ENCODE measurements around the gene ADRB1. TPM values are rescaled to one million over a fixed set of nuclear protein-coding genes. Genes with fewer than 3 reads are reported as not detected.

Gene ADRB1
- polyA plus RNA-seq, 1 of the 3 experiments (the other 2 are of a cell fraction) = not detected

DNA sequence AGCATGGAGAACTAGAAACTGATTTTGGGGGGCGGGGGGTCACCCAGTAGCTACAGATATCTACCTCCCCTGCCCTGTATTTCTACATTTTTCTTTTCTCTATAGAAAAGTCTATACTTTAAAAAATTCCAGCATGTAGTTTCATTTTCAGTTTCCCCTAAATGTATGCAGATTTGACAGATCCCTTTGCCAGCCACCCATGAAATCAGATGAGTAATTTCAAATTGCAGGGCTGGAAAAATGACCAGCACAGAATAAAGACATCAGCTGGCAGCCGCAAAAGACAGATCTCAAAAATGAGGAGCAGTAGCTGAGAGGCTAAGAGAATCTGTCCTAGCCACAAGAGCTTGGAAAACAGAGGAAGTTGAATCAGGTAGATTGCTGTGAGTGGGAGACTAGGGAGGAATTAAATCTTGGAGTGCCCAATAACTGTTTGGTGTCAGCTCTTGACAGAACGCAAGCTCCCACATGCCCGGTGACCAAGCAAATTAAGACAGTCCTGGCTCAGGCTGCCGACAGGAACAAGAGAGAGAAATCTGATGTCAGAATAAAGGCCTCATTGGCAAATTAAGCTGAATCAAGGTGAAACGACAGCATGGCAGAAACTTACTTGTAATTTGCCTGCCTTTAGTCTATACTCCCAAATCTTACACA, 24.5 kb downstream of the ADRB1 start:
- Histone ChIP-seq H2AFZ (ENCODE audit: low read depth) (no peak overlapping the region), H3K4me2 (0 out of 2 replicates have a peak overlapping the region, but pooled peaks have one; percentile 21), H3K9me2 (no peaks in the 10 kb centered on the region), H3K4me1 (ENCODE audit: control insufficient read depth in 1 of 2, insufficient read depth in 2 of 2, low read depth in 1 of 2, low read length in 1 of 2) (peaks cover 0 to 7% of the 10 kb centered on the region in 2 experiments; a peak in 1 of 4 replicates), H3K79me2 (ENCODE audit: insufficient read depth) (no peaks in the 10 kb centered on the region), H3K4me3 (ENCODE audit: low read depth in 2 of 2, low read length in 1 of 2) (no peak overlapping the region), H3K36me3 (replicated peaks in 1 of 2; ENCODE audit: control insufficient read depth in 1 of 2, insufficient read depth in 2 of 2, low read length in 1 of 2) (no peaks in the 10 kb centered on the region), H3K9me3 (no peaks in the 10 kb centered on the region), H3F3A (replicated peaks; ENCODE audit: insufficient read depth) (no peaks in the 10 kb centered on the region), H4K20me1 (ENCODE audit: insufficient read depth) (no peaks in the 10 kb centered on the region), H3K27ac (ENCODE audit: low read depth in 2 of 2, low read length in 1 of 2) (no peak overlapping the region), H3K9ac (no peak overlapping the region), H3K27me3 (ENCODE audit: insufficient read depth) (no peaks in the 10 kb centered on the region; the same call in 1 of the 2 replicates)
- POLR2A ChIA-PET = no interaction called here
- no peak for DNase-seq
- 67% methylated on average over 6 of the region's 6 CpGs for WGBS (ENCODE audit: low lambda C conversion rate)
- CTCF ChIA-PET = interaction anchor here (0.8 to 1.2 kb wide), 4 partner anchors 13 to 270 kb away, joined by 3 to 4 read pairs (median 3); no protein-coding TSS in a partner anchor
- TF ChIP-seq, protein P1, sequence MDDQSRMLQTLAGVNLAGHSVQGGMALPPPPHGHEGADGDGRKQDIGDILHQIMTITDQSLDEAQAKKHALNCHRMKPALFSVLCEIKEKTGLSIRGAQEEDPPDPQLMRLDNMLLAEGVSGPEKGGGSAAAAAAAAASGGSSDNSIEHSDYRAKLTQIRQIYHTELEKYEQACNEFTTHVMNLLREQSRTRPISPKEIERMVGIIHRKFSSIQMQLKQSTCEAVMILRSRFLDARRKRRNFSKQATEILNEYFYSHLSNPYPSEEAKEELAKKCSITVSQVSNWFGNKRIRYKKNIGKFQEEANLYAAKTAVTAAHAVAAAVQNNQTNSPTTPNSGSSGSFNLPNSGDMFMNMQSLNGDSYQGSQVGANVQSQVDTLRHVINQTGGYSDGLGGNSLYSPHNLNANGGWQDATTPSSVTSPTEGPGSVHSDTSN (IDR thresholded peaks at IDR 0.05) = no peak
- TF ChIP-seq IRF3 (IDR thresholded peaks at IDR 0.05; ENCODE audit: low read depth, low read length) (no peak), EP300 (IDR thresholded peaks at IDR 0.05; ENCODE audit: borderline replicate concordance in 1 of 2, low read depth in 1 of 2, low read length in 1 of 2) (no peak), MXI1 (IDR thresholded peaks at IDR 0.05; ENCODE audit: low read depth, low read length) (0 out of 2 replicates have a peak, but pooled peaks have one; percentile 34), FOSL2 (IDR thresholded peaks at IDR 0.05; ENCODE audit: borderline replicate concordance, low read depth) (no peak)

GRCh38 chr10:114070710-114071109, 27.0 kb downstream of the ADRB1 start:
- no peak overlapping the region for H3K4me3 ChIP-seq (ENCODE audit: low read depth in 2 of 2, low read length in 1 of 2)
- no peak overlapping the region for H3K4me2 ChIP-seq
- CTCF ChIA-PET = no interaction called here
- H3K9me2 ChIP-seq = no peaks in the 10 kb centered on the region
- peaks cover 0 to 7% of the 10 kb centered on the region in 2 experiments; a peak in 1 of 4 replicates for H3K4me1 ChIP-seq (ENCODE audit: control insufficient read depth in 1 of 2, insufficient read depth in 2 of 2, low read depth in 1 of 2, low read length in 1 of 2)
- TF ChIP-seq RAD21 (IDR thresholded peaks at IDR 0.05; ENCODE audit: low read length) = no peak
- no peak for TF ChIP-seq POLR2AphosphoS5 (IDR thresholded peaks at IDR 0.05; ENCODE audit: low read depth, low read length)
- TF ChIP-seq FOXM1 (IDR thresholded peaks at IDR 0.05; ENCODE audit: low read depth) = no peak
- TF ChIP-seq ELF1 (IDR thresholded peaks at IDR 0.05) = no peak
- TF ChIP-seq NRF1 (IDR thresholded peaks at IDR 0.05; ENCODE audit: low read depth, low read length) = no peak
- no peak for TF ChIP-seq YY1 (IDR thresholded peaks at IDR 0.05; ENCODE audit: low read depth)
- H3F3A ChIP-seq (replicated peaks; ENCODE audit: insufficient read depth) = no peaks in the 10 kb centered on the region
- H4K20me1 ChIP-seq (ENCODE audit: insufficient read depth) = no peaks in the 10 kb centered on the region
- DNase-seq = no peak
- H2AFZ ChIP-seq (ENCODE audit: low read depth) = no peak overlapping the region
- no peaks in the 10 kb centered on the region for H3K36me3 ChIP-seq (replicated peaks in 1 of 2; ENCODE audit: control insufficient read depth in 1 of 2, insufficient read depth in 2 of 2, low read length in 1 of 2)
- H3K79me2 ChIP-seq (ENCODE audit: insufficient read depth) = no peaks in the 10 kb centered on the region
- POLR2A ChIA-PET = no interaction called here
- no peaks in the 10 kb centered on the region; the same call in 1 of the 2 replicates for H3K27me3 ChIP-seq (ENCODE audit: insufficient read depth)
- no peaks in the 10 kb centered on the region for H3K9me3 ChIP-seq
- H3K9ac ChIP-seq = no peak overlapping the region
- 61% methylated on average over 5 of the region's 5 CpGs for WGBS (ENCODE audit: low lambda C conversion rate)
- H3K27ac ChIP-seq (ENCODE audit: low read depth in 2 of 2, low read length in 1 of 2) = no peak overlapping the region

Measured in SK-N-SH (cell line).